ENCODE measurements around the gene NHLRC3.

DNA sequence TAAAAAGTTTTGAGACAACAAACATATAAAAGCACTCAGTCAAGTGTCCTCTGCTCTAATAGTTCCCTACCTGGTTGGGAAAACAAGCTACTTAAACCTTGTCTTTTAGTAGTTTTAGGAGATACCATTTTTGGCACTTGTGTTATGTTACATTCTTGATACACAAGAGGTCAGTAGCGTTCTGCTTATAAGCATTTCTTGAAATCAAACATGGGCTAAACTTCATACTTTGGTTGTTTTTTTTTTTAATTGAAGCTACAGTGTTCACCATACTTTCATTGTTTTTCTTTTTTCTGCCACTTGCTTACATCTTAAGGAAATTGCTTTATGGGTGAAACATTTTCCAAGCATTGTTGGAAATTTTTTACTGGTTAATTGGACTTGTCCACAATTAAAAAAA is 12.9 kb downstream of the NHLRC3 start:
- TF ChIP-seq, protein P1, sequence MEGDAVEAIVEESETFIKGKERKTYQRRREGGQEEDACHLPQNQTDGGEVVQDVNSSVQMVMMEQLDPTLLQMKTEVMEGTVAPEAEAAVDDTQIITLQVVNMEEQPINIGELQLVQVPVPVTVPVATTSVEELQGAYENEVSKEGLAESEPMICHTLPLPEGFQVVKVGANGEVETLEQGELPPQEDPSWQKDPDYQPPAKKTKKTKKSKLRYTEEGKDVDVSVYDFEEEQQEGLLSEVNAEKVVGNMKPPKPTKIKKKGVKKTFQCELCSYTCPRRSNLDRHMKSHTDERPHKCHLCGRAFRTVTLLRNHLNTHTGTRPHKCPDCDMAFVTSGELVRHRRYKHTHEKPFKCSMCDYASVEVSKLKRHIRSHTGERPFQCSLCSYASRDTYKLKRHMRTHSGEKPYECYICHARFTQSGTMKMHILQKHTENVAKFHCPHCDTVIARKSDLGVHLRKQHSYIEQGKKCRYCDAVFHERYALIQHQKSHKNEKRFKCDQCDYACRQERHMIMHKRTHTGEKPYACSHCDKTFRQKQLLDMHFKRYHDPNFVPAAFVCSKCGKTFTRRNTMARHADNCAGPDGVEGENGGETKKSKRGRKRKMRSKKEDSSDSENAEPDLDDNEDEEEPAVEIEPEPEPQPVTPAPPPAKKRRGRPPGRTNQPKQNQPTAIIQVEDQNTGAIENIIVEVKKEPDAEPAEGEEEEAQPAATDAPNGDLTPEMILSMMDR (IDR thresholded peaks at IDR 0.05): peak in 4 of 6 experiments; percentile 26 to 44 (median 32)
- TF ChIP-seq POLR2A (IDR thresholded peaks at IDR 0.05): no peak
